HCT116 (cell line): ENCODE results near the gene PLD3. TPM values are rescaled to one million over a fixed set of nuclear protein-coding genes. Genes with fewer than 3 reads are reported as not detected.

ENCODE experiments used
- ATAC-seq: fragments of 200-7000 bp; cut with Tn5 transposase; 2 replicates; pipeline ENCODE4 v1.9.1; 2020; ENCODE audit warnings: mild to moderate bottlenecking, moderate library complexity
- BruUV-seq: library from RNA; stranded (reverse); fragments of 400-500 nt; replicated peaks from 2 replicates; lab custom pipeline; 2021; lab: Mats Ljungman, UMichigan
- CTCF ChIA-PET: fragments of 300-600 bp; sonication (Branson Sonifier 250); formaldehyde crosslinking; loops from one replicate; lab custom pipeline; 2021; ENCODE audit warnings: antibody characterized with exemption; lab: Charles Lee
- POLR2A ChIA-PET: fragments of 300-600, 350-600 bp; sonication (Branson Sonifier 250); formaldehyde crosslinking; loops from one replicate; lab custom pipeline; 2021; ENCODE audit warnings: antibody characterized with exemption; lab: Charles Lee
- RAD21 ChIA-PET, 2 experiments: fragments of 300-600 bp; sonication (Branson Sonifier 250); formaldehyde crosslinking; loops; one replicate each; lab custom pipeline; 2023; ENCODE audit warnings: low total read pairs in 2 of 2; ENCODE audit not compliant: uncharacterized antibody in 2 of 2, unreplicated experiment in 2 of 2, low non-redundant PET in 1 of 2; lab: Charles Lee
- DNase-seq: peaks from one replicate; pipeline ENCODE4 v3.0.0-alpha.2; 2010; ENCODE audit warnings: low read depth, low spot score
- H2AFZ ChIP-seq: fragments of 200-600 bp; shearing (Covaris generic), sonication (generic); 2 replicates; pipeline ENCODE4 v1.6.1; 2017; ENCODE audit warnings: low read depth, mixed run types, mixed read lengths, antibody characterized with exemption, low read length; ENCODE audit not compliant: poor library complexity, severe bottlenecking
- H3K27ac ChIP-seq: 2 replicates; pipeline ENCODE4 v1.5.1; 2012; ENCODE audit warnings: low read depth, low read length
- H3K27me3 ChIP-seq: fragments of 200-600 bp; sonication (generic); 2 replicates; pipeline ENCODE4 v1.6.1; 2016; ENCODE audit warnings: mixed run types, low read length, mixed read lengths; ENCODE audit not compliant: insufficient read depth
- H3K36me3 ChIP-seq, 2 experiments: fragments of 200-500 bp in 1 of 2; fragments of 200-600 bp in 1 of 2; sonication (Bioruptor generic) in 1 of 2; sonication (generic) in 1 of 2; 2 replicates each; pipeline versions ENCODE4 v1.5.1 to v1.6.1; 2014 to 2016; ENCODE audit warnings: low read length in 2 of 2, inconsistent platforms in 1 of 2, mixed read lengths in 1 of 2, mixed run types in 1 of 2; ENCODE audit not compliant: insufficient read depth in 2 of 2, control insufficient read depth in 1 of 2
- H3K4me1 ChIP-seq, 2 experiments: fragments of 200-600 bp in 1 of 2; sonication (generic) in 1 of 2; 2 replicates each; pipeline versions ENCODE4 v1.5.1 to v1.6.1; 2012 to 2017; ENCODE audit warnings: low read length in 2 of 2, inconsistent platforms in 1 of 2, mild to moderate bottlenecking in 1 of 2, mixed read lengths in 1 of 2, mixed run types in 1 of 2, moderate library complexity in 1 of 2; ENCODE audit not compliant: insufficient read depth in 2 of 2, control insufficient read depth in 1 of 2
- H3K4me2 ChIP-seq: fragments of 200-600 bp; sonication (generic); 2 replicates; pipeline ENCODE4 v1.6.1; 2017; ENCODE audit warnings: mixed run types, low read length, mixed read lengths
- H3K4me3 ChIP-seq, 2 experiments: fragments of 200-600 bp in 1 of 2; sonication (generic) in 1 of 2; replicated peaks in 1 of 2; 2 replicates each; pipeline ENCODE4 v1.5.1; 2011 to 2016; ENCODE audit warnings: low read length in 2 of 2, control low read depth in 1 of 2, low read depth in 1 of 2, mild to moderate bottlenecking in 1 of 2, mixed read lengths in 1 of 2, mixed run types in 1 of 2
- H3K79me2 ChIP-seq: fragments of 200-600 bp; sonication (generic); 2 replicates; pipeline ENCODE4 v1.6.1; 2017; ENCODE audit warnings: mild to moderate bottlenecking, mixed run types, low read length, moderate library complexity, mixed read lengths; ENCODE audit not compliant: insufficient read depth
- H3K9ac ChIP-seq: fragments of 200-600 bp; sonication (generic); 2 replicates; pipeline ENCODE4 v1.6.1; 2016; ENCODE audit warnings: low read length, mixed read lengths
- H3K9me2 ChIP-seq: fragments of 200-600 bp; sonication (generic), shearing (Covaris generic); 2 replicates; pipeline ENCODE4 v1.6.1; 2017; ENCODE audit warnings: mixed run types, mild to moderate bottlenecking, moderate library complexity; ENCODE audit not compliant: insufficient read depth
- H3K9me3 ChIP-seq, 2 experiments: fragments of 200-500 bp in 1 of 2; fragments of 200-600 bp in 1 of 2; sonication (Bioruptor generic) in 1 of 2; sonication (generic) in 1 of 2; 2 replicates each; pipeline ENCODE4 v1.6.1; 2014 to 2017; ENCODE audit warnings: low read length in 2 of 2, mixed read lengths in 2 of 2, inconsistent platforms in 1 of 2, low read depth in 1 of 2, mild to moderate bottlenecking in 1 of 2, mixed run types in 1 of 2, moderate library complexity in 1 of 2; ENCODE audit not compliant: control insufficient read depth in 1 of 2, insufficient read depth in 1 of 2
- H4K20me1 ChIP-seq: fragments of 200-600 bp; sonication (generic), shearing (Covaris generic); 2 replicates; pipeline ENCODE4 v1.6.1; 2017; ENCODE audit warnings: mixed run types, mild to moderate bottlenecking, moderate library complexity; ENCODE audit not compliant: insufficient read depth
- ATF3 ChIP-seq: IDR thresholded peaks from 2 replicates; pipeline ENCODE4 v1.6.1; 2012
- CBX3 ChIP-seq: IDR thresholded peaks from 2 replicates; pipeline ENCODE4 v1.6.1; 2012; ENCODE audit warnings: low read depth
- CEBPB ChIP-seq: IDR thresholded peaks from 2 replicates; pipeline ENCODE4 v1.6.1; 2012; ENCODE audit warnings: low read depth
- CTCF ChIP-seq, 3 experiments: fragments of 200-600 bp in 1 of 3; sonication (generic) in 1 of 3; IDR thresholded peaks in 2 of 3; conservative IDR thresholded peaks in 1 of 3; 2 replicates each; pipeline ENCODE4 v1.5.1; 2012 to 2017; ENCODE audit warnings: low read depth in 2 of 3, low read length in 2 of 3, antibody characterized with exemption in 1 of 3, borderline replicate concordance in 1 of 3, control low read depth in 1 of 3, mild to moderate bottlenecking in 1 of 3, mixed read lengths in 1 of 3, mixed run types in 1 of 3, moderate library complexity in 1 of 3; ENCODE audit not compliant: insufficient read depth in 1 of 3
- EGR1 ChIP-seq: IDR thresholded peaks from 2 replicates; pipeline ENCODE4 v1.6.1; 2012; ENCODE audit warnings: low read depth
- ELF1 ChIP-seq: IDR thresholded peaks from 2 replicates; pipeline ENCODE4 v1.6.1; 2012; ENCODE audit warnings: low read depth, borderline replicate concordance
- EZH2 ChIP-seq: fragments of 200-600 bp; sonication (generic); IDR thresholded peaks from 2 replicates; pipeline ENCODE4 v1.6.1; 2017; ENCODE audit warnings: antibody characterized with exemption, mixed run types
- EZH2phosphoT487 ChIP-seq: fragments of 200-600 bp; IDR thresholded peaks from 2 replicates; pipeline ENCODE4 v1.6.1; 2018; ENCODE audit warnings: antibody characterized with exemption, borderline replicate concordance
- FOSL1 ChIP-seq: IDR thresholded peaks from 2 replicates; pipeline ENCODE4 v1.6.1; 2012; ENCODE audit warnings: low read depth
- MAX ChIP-seq: IDR thresholded peaks from 2 replicates; pipeline ENCODE4 v1.6.1; 2012
- POLR2A ChIP-seq: IDR thresholded peaks from 2 replicates; pipeline ENCODE4 v1.7.0; 2011; ENCODE audit warnings: borderline replicate concordance; ENCODE audit not compliant: insufficient read depth, insufficient read length; ENCODE audit errors: extremely low read depth
- RAD21 ChIP-seq: IDR thresholded peaks from 2 replicates; pipeline ENCODE4 v1.6.1; 2012; ENCODE audit warnings: low read depth, mild to moderate bottlenecking
- REST ChIP-seq: IDR thresholded peaks from 2 replicates; pipeline ENCODE4 v1.6.1; 2012; ENCODE audit warnings: low read depth
- SP1 ChIP-seq: IDR thresholded peaks from 2 replicates; pipeline ENCODE4 v1.6.1; 2012; ENCODE audit warnings: low read depth
- TCF7L2 ChIP-seq: IDR thresholded peaks from 2 replicates; pipeline ENCODE4 v1.7.0; 2011; ENCODE audit warnings: borderline replicate concordance, inconsistent platforms; ENCODE audit not compliant: insufficient read depth, insufficient read length; ENCODE audit errors: extremely low read depth
- ZBTB33 ChIP-seq: IDR thresholded peaks from 2 replicates; pipeline ENCODE4 v1.6.1; 2011; ENCODE audit warnings: mild to moderate bottlenecking, low read length, moderate library complexity; ENCODE audit not compliant: insufficient replicate concordance; ENCODE audit errors: extremely low read depth
- ZFX ChIP-seq: fragments of 450-650 bp; IDR thresholded peaks from 2 replicates; pipeline ENCODE4 v1.6.1; 2017
- ZNF274 ChIP-seq: fragments of 200-500 bp; sonication (Bioruptor generic); IDR thresholded peaks from 2 replicates; pipeline ENCODE4 v1.6.1; 2014; ENCODE audit warnings: mild to moderate bottlenecking, low read depth, low read length, inconsistent platforms
- intact Hi-C: fragments of 100-400 bp; cut with micrococcal nuclease; formaldehyde crosslinking; loops from 2 replicates; pipeline ENCODE4 v1.10.0; 2022
- total RNA-seq: library from RNA; stranded (reverse); gene quantifications from one replicate; pipeline ENCODE4 v1.2.1, GENCODE V29; 2021; ENCODE audit not compliant: unreplicated experiment

The PLD3 gene
- total RNA-seq, 1 experiment from 2014 or later, result 123 TPM

- POLR2A ChIA-PET, result interaction anchor here (4.7 kb wide), 1 partner anchor 12 kb away, joined by 23 read pairs; the partner anchor contains the start of gene SERTAD1
- H3K9me3 ChIP-seq, result no peaks in the 10 kb centered on the region
- peak overlapping the region; percentile 20; the same call in 1 of the 2 replicates for H3K9ac ChIP-seq
- H4K20me1 ChIP-seq, result no peaks in the 10 kb centered on the region
- RAD21 ChIA-PET, result no interaction called here
- BruUV-seq, result no TSS peak
- H3K36me3 ChIP-seq, result no peaks in the 10 kb centered on the region
- H3K27me3 ChIP-seq, result no peaks in the 10 kb centered on the region
- ATAC-seq (no peak), DNase-seq (no peak)
- no peaks in the 10 kb centered on the region for H3K9me2 ChIP-seq
- intact Hi-C loops, result no loop called here
- H3K4me2 ChIP-seq, result no peak overlapping the region
- H2AFZ ChIP-seq, result no peak overlapping the region
- no peak overlapping the region for H3K4me3 ChIP-seq
- H3K4me1 ChIP-seq, result peaks cover 41 to 80% of the 10 kb centered on the region in 2 experiments
- CTCF ChIA-PET, result no interaction called here
- H3K79me2 ChIP-seq, result no peaks in the 10 kb centered on the region
- no peak overlapping the region; the same call in 1 of the 2 replicates for H3K27ac ChIP-seq
- TF ChIP-seq ZNF274 (no peak), CEBPB (no peak), EGR1 (no peak), CBX3 (no peak), EZH2 (no peak), ELF1 (no peak), SP1 (no peak), ZBTB33 (no peak), RAD21 (no peak), EZH2phosphoT487 (no peak), POLR2A (no peak), ZFX (no peak), REST (no peak), FOSL1 (no peak), MAX (no peak), ATF3 (no peak), CTCF (IDR thresholded peaks at IDR 0.05 in 2 of 3, conservative IDR thresholded peaks at IDR 0.05 in 1 of 3; ENCODE audit: borderline replicate concordance in 1 of 3, insufficient read depth in 1 of 3, low read depth in 2 of 3, low read length in 2 of 3) (no peak), TCF7L2 (no peak)
These were observed 66.3 kb downstream of the PLD3 start for GRCh38 chr19:40414542-40415535.
